Ishikawa (cell line): ENCODE data around the gene SH3RF1.

Experiments
- CEBPB ChIP-seq: IDR thresholded peaks from 2 replicates; pipeline ENCODE4 v1.6.1; 2012
- CREB1 ChIP-seq: IDR thresholded peaks from 2 replicates; pipeline ENCODE4 v1.6.1; 2012; ENCODE audit warnings: low read depth
- EP300 ChIP-seq: IDR thresholded peaks from 2 replicates; pipeline ENCODE4 v1.6.1; 2012; ENCODE audit warnings: borderline replicate concordance
- FOXM1 ChIP-seq: IDR thresholded peaks from 2 replicates; pipeline ENCODE4 v1.6.1; 2012; ENCODE audit warnings: low read depth, borderline replicate concordance
- NFIC ChIP-seq: IDR thresholded peaks from 2 replicates; pipeline ENCODE4 v1.6.1; 2012
- RAD21 ChIP-seq: IDR thresholded peaks from 2 replicates; pipeline ENCODE4 v1.6.1; 2012; ENCODE audit warnings: low read depth
- TAF1 ChIP-seq: IDR thresholded peaks from 2 replicates; pipeline ENCODE4 v1.6.1; 2012; ENCODE audit warnings: low read depth, mild to moderate bottlenecking
- TCF12 ChIP-seq: IDR thresholded peaks from 2 replicates; pipeline ENCODE4 v1.6.1; 2012; ENCODE audit warnings: low read depth
- TEAD4 ChIP-seq: IDR thresholded peaks from 2 replicates; pipeline ENCODE4 v1.6.1; 2012
- YY1 ChIP-seq: IDR thresholded peaks from 2 replicates; pipeline ENCODE4 v1.6.1; 2012; ENCODE audit warnings: low read depth
- ZBTB7A ChIP-seq: IDR thresholded peaks from 2 replicates; pipeline ENCODE4 v1.6.1; 2012; ENCODE audit warnings: low read depth
- TF ChIP-seq, protein P1 (sequence below): IDR thresholded peaks from 2 replicates; pipeline ENCODE4 v1.6.1; 2012
- TF ChIP-seq, protein P2 (sequence below): IDR thresholded peaks from 2 replicates; pipeline ENCODE4 v1.6.1; 2012; ENCODE audit warnings: low read depth, mild to moderate bottlenecking
- TF ChIP-seq, protein P3 (sequence below): IDR thresholded peaks from 2 replicates; pipeline ENCODE4 v1.6.1; 2012

DNA sequence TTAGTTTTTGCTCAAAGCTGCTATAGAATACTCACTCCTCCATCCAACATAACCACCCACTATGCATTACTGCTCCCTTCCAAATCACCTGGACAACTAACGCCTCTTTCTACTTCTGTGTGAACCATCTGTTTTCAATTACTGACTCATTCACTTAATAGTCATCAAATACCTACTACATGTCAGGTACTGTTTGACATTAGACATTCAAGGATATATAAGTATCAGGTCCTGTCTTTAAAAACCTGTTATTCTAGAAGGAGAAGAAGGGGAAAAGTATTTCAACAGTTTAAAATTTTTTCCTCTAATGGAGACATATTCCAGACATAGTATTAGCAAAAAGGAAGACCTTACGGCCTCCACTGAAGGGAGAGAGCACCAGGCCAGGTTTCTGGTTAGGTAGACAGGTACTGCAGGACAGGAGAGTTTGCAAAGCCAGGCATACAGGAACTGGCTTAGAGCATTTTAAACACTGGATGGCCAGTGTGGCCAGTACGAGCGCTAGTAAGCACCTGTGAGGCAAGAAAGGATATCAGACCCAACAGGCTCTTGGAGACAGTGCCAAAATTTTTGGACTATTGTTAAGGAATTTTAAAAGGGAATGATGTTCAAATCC is 39.0 kb downstream of the SH3RF1 start:
- TF ChIP-seq YY1 (no peak), FOXM1 (no peak), CEBPB (no peak), CREB1 (no peak), TCF12 (no peak), RAD21 (no peak), TEAD4 (no peak), ZBTB7A (no peak), EP300 (no peak), TAF1 (no peak), NFIC (no peak)
- TF ChIP-seq, protein P1, sequence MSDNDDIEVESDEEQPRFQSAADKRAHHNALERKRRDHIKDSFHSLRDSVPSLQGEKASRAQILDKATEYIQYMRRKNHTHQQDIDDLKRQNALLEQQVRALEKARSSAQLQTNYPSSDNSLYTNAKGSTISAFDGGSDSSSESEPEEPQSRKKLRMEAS = no peak
- TF ChIP-seq, protein P2, sequence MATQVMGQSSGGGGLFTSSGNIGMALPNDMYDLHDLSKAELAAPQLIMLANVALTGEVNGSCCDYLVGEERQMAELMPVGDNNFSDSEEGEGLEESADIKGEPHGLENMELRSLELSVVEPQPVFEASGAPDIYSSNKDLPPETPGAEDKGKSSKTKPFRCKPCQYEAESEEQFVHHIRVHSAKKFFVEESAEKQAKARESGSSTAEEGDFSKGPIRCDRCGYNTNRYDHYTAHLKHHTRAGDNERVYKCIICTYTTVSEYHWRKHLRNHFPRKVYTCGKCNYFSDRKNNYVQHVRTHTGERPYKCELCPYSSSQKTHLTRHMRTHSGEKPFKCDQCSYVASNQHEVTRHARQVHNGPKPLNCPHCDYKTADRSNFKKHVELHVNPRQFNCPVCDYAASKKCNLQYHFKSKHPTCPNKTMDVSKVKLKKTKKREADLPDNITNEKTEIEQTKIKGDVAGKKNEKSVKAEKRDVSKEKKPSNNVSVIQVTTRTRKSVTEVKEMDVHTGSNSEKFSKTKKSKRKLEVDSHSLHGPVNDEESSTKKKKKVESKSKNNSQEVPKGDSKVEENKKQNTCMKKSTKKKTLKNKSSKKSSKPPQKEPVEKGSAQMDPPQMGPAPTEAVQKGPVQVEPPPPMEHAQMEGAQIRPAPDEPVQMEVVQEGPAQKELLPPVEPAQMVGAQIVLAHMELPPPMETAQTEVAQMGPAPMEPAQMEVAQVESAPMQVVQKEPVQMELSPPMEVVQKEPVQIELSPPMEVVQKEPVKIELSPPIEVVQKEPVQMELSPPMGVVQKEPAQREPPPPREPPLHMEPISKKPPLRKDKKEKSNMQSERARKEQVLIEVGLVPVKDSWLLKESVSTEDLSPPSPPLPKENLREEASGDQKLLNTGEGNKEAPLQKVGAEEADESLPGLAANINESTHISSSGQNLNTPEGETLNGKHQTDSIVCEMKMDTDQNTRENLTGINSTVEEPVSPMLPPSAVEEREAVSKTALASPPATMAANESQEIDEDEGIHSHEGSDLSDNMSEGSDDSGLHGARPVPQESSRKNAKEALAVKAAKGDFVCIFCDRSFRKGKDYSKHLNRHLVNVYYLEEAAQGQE = no peak
- TF ChIP-seq, protein P3, sequence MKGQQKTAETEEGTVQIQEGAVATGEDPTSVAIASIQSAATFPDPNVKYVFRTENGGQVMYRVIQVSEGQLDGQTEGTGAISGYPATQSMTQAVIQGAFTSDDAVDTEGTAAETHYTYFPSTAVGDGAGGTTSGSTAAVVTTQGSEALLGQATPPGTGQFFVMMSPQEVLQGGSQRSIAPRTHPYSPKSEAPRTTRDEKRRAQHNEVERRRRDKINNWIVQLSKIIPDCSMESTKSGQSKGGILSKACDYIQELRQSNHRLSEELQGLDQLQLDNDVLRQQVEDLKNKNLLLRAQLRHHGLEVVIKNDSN = no peak
